COLO829 (cell line): ENCODE measurements around the gene ACO1.

Source experiments
- DNase-seq: peaks from one replicate; pipeline ENCODE4 v3.0.0; 2012; ENCODE audit warnings: low spot score

Gene ACO1

GRCh38 chr9:32419921-32420320 is 35.5 kb downstream of the ACO1 start:
- DNase-seq: no peak

DNA sequence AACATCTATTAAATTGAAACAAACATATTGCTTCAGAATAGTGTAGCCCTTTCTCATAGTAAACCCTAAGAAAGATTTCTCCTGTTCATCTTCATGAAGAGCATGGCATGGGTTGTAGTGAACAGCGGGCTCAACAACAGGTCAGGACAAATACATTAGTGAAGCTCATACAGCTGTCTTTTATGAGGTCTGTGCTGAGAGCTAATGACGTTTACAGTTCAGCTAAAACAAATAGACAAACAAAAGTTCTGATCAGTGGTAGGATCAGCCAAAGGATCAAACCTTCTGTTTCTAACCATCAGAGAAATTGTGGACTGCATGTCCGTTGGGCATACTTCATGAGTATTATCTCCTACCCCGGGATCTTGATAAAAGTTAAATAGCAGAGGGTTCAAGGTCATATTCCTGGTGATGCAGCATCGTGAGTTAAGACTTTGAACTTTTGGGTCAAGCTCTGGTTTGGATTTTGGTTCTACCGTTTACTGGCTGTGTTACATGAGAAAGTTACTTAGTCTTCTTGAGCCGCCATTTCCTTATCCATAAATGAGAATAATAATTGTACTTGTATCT is 37.9 kb downstream of the ACO1 start:
- DNase-seq: no peak

GRCh38 chr9:32423371-32423770 is 38.9 kb downstream of the ACO1 start:
- DNase-seq: no peak

- DNase-seq: no peak
Observed at GRCh38 chr9:32424616-32425015, 40.2 kb downstream of the ACO1 start.

GRCh38 chr9:32426278-32426939 is 42.0 kb downstream of the ACO1 start:
- DNase-seq: peak; percentile 15

DNA sequence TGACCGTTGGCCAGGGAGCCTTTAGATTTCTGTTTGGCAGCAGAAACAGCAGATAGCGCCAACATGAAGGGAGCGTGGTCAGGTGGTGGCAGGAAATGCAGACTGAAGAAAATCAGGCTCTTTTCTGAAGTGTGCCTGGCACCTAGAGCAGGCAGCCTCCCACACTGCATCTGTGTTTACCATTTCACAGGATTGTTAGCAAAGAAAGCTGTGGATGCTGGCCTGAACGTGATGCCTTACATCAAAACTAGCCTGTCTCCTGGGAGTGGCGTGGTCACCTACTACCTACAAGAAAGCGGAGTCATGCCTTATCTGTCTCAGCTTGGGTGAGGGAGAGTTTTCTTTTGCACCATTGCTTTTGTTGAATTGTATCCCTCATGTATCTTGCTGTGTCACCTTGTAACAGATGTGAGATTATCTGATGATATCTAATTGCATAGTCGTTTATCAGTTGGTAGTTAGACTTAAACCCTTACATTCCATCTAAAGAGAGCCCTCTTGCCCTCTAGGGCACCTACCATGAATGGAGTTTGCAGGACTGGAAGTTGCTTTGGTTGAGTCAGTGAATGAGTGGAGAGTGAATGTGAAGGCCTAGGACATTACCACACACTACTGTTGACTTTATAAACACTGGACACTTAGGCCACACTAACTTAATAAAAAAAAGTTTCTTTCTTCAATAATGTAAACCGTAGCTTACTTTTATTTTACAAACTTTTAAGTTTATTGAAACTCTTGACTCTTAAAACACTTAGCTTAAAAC is 42.8 kb downstream of the ACO1 start:
- DNase-seq: no peak

DNA sequence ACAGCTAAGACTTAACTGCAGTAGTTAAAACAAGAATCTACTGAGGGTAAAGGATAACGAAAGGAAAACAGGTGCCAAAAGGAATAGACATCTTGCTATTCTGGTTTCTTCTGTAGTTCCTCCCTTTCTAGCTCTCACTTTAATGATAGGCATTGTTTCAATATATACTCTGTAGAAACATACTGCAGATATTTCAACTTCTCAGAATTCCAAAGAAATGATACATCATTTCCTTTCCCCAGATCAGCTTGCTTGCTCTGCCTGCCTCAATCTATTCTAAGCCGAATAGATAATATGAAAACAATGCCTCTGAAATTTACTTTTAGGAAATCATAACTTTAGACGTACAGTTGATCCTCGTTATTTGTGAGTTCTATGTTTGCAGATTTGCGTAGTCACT is 46.3 kb downstream of the ACO1 start:
- DNase-seq: no peak

DNA sequence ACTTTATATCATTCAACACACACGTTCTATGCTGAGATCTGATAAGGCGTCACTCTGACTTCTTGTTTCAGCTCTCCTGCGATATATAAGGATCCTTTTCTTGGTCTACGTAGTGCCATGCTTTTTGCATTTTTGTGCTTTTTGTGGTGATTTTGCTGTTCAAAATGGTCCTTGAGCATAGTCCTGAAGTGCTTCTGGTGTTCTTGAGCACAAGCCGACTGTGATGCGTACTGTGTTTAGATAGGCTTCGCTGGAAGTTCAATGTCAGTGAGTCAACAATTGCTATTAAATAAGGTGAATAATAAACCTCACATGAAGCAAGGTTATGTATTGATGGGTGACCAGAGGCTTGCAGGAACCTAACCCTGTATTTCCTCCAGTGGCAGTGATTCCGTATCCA is 46.8 kb downstream of the ACO1 start:
- DNase-seq: no peak

DNA sequence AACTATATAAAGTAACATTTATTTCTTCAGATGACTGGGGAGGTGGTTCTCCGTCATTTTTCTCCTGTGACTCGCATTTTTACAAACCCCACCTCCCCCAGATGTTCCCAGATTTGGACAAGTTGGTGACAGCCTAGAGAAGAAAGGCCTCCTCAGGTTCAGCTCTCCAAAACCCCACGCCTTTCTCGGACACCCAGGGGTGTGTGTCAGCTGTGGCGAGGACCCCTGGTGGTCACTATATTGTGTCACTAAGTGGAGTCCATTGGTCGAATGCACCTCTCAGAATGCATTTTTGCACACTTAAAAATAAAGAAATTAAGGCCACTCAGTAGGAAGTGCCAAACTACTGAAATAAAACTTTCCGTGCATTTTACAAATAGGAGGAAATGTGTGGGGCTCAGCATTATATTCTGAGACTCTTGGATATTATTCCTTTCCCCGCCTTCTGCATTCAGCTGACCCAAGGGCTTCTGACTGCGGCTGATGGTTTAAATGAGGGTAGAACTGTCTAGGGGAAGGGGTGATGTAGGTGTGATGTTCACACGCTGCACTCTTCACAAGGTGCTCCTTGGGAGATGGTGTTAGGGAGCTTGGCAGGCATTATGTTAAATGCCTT is 47.6 kb downstream of the ACO1 start:
- peak; percentile 25 for DNase-seq

DNA sequence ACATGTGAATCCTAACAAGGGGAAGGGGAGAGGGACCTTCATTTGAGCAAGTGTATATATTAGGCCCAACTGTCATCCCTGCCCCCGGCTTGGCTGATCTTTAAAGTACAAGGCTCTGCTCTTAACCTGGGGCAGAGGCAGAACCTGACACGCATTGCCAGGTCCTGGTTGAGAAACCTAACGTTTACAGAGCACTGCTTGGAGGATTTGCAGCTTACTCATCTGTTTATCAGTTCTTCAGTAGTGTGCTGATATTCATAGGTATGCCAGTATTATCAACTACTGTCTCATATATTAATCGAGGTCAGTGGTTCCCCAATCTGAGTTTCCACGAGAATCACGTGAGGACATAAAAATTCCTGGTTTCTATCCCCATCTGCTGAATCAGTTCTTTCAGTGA is 50.4 kb downstream of the ACO1 start:
- DNase-seq: no peak

DNA sequence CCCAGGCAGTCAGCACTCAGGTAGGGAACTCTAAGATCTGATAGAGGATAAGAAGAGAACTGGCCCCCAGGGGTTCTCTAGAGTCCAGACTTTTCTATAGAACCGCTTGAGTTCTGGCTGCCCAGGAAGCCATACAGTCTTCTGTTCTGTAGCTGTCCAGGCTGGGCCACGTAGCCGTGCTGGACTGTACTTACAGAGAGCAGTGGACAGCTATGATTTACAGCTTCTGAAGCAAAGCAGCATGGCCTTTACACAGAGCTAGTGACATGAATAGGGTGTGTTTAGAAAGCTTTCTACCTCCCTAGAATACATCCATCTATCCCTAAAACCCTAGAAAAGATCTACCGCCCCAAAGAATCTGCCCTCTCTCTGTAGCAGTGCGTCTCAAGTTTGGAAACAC is 57.2 kb downstream of the ACO1 start:
- no peak for DNase-seq

DNA sequence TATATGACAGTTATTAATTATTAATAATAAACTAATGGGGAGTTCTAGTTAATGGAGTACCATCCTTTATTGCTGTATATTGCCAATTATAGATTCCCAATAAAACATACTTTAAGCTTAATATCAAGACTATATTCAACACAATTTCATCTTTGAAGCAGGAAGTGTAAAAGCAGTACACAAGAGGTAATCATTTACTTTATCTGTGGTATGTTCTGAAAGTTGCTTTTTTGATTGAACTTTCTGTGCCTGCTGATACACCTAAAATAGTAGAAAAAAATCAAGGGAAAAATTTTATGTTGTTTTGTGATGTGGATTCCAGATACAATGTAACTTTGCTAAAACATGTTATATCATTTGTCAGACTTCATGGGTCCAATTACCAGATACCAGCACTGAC is 58.0 kb downstream of the ACO1 start:
- no peak for DNase-seq

- no peak for DNase-seq
Observed at GRCh38 chr9:32449969-32450368, 65.5 kb downstream of the ACO1 start.

- no peak for DNase-seq
Observed at GRCh38 chr9:32454280-32454679, 69.8 kb downstream of the ACO1 start.

DNA sequence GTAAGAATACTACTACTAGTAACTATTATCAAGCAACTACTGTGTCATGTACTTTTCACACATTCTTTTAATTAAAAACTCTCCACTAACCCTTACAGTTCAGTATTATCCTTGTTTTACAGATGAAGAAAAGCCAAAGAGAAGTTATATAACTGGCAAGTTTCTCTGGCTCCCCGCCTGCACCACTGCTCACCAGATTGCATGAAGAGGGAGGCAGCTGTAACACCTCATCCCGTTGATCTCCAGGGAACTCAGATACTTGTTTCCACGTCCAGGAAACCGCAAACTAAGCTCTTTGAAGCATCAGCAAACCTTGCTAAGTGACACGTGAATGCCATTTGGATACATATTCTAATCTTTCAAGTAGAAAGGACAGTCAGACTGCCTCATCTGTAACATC is 71.3 kb downstream of the ACO1 start:
- no peak for DNase-seq

DNA sequence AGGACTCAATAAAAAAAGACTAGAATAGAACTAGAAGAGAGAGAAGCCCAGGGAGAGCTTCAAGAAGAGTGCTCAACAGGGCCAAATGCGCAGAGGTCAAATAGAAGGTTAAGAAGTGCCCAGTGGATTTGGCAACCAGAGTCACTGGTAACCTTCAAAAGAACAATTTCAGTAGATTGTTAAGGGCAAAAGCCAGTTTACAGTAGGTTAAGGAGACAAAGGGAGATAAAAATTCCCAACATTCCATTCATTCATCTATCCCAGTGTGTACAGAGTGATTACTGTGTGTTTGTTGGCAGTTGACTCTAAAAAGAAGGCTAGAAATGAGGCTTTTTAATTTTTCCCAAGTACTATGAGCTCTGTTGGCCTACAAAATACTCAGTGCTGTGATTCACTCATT is 72.1 kb downstream of the ACO1 start:
- no peak for DNase-seq

DNA sequence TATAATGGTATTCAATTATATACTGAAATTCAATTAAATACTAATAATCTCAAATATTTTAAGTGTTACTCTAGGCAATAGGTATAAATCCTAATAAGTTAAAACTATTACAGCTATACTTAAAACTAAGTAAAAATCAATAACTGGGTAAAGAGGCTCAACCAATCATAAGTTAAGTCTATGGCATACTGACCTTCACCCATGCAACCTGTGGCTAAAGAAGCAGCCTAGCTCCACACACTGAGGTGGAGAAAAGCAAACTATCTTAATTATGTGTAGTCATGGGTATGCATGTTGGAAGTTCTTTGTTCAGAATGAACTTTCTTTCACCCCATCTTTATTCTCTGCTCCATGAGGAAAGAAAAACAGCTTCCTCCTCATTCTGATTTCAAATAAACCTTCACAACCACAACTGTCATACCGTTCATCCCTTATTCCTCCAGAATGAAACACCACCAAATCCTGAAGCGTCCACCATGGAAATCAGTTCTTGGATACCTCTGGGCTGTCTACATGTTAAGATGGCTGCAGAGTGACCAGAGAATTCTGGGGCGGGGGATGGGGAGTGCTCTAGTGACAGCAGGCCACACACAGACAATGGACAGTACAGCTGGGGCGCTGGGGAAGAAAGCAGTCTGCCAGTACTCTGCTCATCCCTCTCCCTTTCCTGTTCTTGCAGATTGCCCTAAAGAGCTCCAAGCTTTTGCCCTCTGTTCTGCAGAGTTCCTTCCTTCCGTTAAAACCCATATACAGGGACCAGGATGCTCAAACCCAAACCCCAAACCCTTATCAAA is 79.3 kb downstream of the ACO1 start:
- no peak for DNase-seq

DNA sequence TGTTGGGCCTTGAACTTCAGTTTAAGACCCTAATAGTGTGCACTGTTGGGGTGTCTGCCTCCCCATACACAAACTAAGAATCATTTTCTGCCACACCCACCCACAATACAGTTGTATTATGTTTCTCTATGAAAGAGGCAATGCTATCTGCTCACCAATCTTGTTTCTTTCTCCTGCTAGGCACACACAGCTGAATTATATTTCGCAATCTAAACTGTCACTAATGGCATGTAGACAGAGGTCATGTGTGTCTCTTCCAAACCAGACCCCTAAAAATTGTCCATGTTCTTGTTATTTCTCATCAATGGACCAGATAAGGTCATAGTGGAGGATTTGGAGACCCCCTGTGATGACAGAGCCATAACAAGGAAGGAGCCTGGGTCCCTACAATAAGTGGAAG is 84.3 kb downstream of the ACO1 start:
- no peak for DNase-seq

- no peak for DNase-seq
Observed at GRCh38 chr9:32472344-32472743, 87.9 kb downstream of the ACO1 start.

- no peak for DNase-seq
Observed at GRCh38 chr9:32483343-32483742, 98.9 kb downstream of the ACO1 start.

- DNase-seq: no peak
Observed at GRCh38 chr9:32486839-32487562, 102.6 kb downstream of the ACO1 start.

- no peak for DNase-seq
Observed at GRCh38 chr9:32487981-32488380, 103.5 kb downstream of the ACO1 start.
